Activated T-helper 2 cell treated with anti-CD3 and anti-CD28 coated beads, Interferon-gamma antibody, Interleukin-2, Interleukin-4, amounts not matched to agents 10 μg/mL and 5 μg/mL and 100 μg/mL, durations not matched to agents 14 hours and 24 hours and 36 hours (primary cell): ENCODE measurements around the gene GAS6. TPM values are rescaled to one million over a fixed set of nuclear protein-coding genes. Genes with fewer than 3 reads are reported as not detected.

Experiments used
- DNase-seq: peaks from one replicate; pipeline ENCODE4 v3.0.0; 2021; ENCODE audit warnings: low spot score
- H3K27ac Mint-ChIP-seq: one replicate; pipeline ENCODE4 v1.8.0; 2021; ENCODE audit warnings: mixed read lengths
- H3K27me3 Mint-ChIP-seq: one replicate; pipeline ENCODE4 v1.8.0; 2021; ENCODE audit warnings: low read depth, mixed read lengths
- H3K36me3 Mint-ChIP-seq: one replicate; pipeline ENCODE4 v1.8.0; 2021; ENCODE audit warnings: low read depth, mixed read lengths
- H3K4me1 Mint-ChIP-seq: one replicate; pipeline ENCODE4 v1.8.0; 2021; ENCODE audit warnings: low read depth, mixed read lengths
- H3K4me3 Mint-ChIP-seq: one replicate; pipeline ENCODE4 v1.8.0; 2021; ENCODE audit warnings: low read depth, mild to moderate bottlenecking, moderate library complexity, mixed read lengths
- H3K9me3 Mint-ChIP-seq: one replicate; pipeline ENCODE4 v1.8.0; 2021; ENCODE audit warnings: mixed read lengths
- intact Hi-C: fragments of 100-400 bp; cut with micrococcal nuclease; formaldehyde crosslinking; loops from one replicate; pipeline ENCODE4 v1.15.1; 2023
- total RNA-seq: library from RNA; stranded (reverse); gene quantifications from 2 replicates; pipeline ENCODE4 v1.2.3, GENCODE V29; 2022

Gene GAS6
- total RNA-seq, 1 donor from 2014 or later, result 0.32 TPM

- Mint-ChIP-seq H3K36me3 (no peaks in the 10 kb centered on the region), H3K4me1 (peaks cover 6% of the 10 kb centered on the region), H3K27ac (no peak overlapping the region), H3K4me3 (no peak overlapping the region), H3K27me3 (peaks cover 11% of the 10 kb centered on the region), H3K9me3 (no peaks in the 10 kb centered on the region)
- no peak for DNase-seq
- intact Hi-C loops, result no loop called here
Observed at GRCh38 chr13:113851480-113851803, 12.4 kb downstream of the GAS6 start.

GRCh38 chr13:113850722-113851479 is 13.0 kb downstream of the GAS6 start:
- peaks cover 11% of the 10 kb centered on the region for H3K27me3 Mint-ChIP-seq
- intact Hi-C loops, result no loop called here
- DNase-seq, result no peak
- no peaks in the 10 kb centered on the region for H3K9me3 Mint-ChIP-seq
- H3K4me3 Mint-ChIP-seq, result no peak overlapping the region
- H3K36me3 Mint-ChIP-seq, result no peaks in the 10 kb centered on the region
- H3K27ac Mint-ChIP-seq, result no peak overlapping the region
- H3K4me1 Mint-ChIP-seq, result peaks cover 9% of the 10 kb centered on the region

- Mint-ChIP-seq H3K27ac (no peak overlapping the region), H3K27me3 (peaks cover 14% of the 10 kb centered on the region), H3K36me3 (no peaks in the 10 kb centered on the region), H3K4me1 (peaks cover 16% of the 10 kb centered on the region), H3K4me3 (no peak overlapping the region), H3K9me3 (no peaks in the 10 kb centered on the region)
- no peak for DNase-seq
- intact Hi-C loops, result no loop called here
Observed at GRCh38 chr13:113849981-113850721, 13.7 kb downstream of the GAS6 start.

- H3K9me3 Mint-ChIP-seq, result no peaks in the 10 kb centered on the region
- intact Hi-C loops, result no loop called here
- peaks cover 12% of the 10 kb centered on the region for H3K27me3 Mint-ChIP-seq
- no peaks in the 10 kb centered on the region for H3K36me3 Mint-ChIP-seq
- no peak overlapping the region for H3K4me3 Mint-ChIP-seq
- peaks cover 13% of the 10 kb centered on the region for H3K4me1 Mint-ChIP-seq
- H3K27ac Mint-ChIP-seq, result no peak overlapping the region
- no peak for DNase-seq
Observed at GRCh38 chr13:113849546-113849945, 14.3 kb downstream of the GAS6 start.

- intact Hi-C loops, result no loop called here
- no peaks in the 10 kb centered on the region for H3K9me3 Mint-ChIP-seq
- no peak for DNase-seq
- H3K27ac Mint-ChIP-seq, result no peak overlapping the region
- peaks cover 7% of the 10 kb centered on the region for H3K27me3 Mint-ChIP-seq
- H3K4me1 Mint-ChIP-seq, result peaks cover 14% of the 10 kb centered on the region
- H3K36me3 Mint-ChIP-seq, result no peaks in the 10 kb centered on the region
- H3K4me3 Mint-ChIP-seq, result no peak overlapping the region
Observed at GRCh38 chr13:113848431-113849260, 15.2 kb downstream of the GAS6 start.

GRCh38 chr13:113848020-113848419 is 15.9 kb downstream of the GAS6 start:
- intact Hi-C loops, result no loop called here
- Mint-ChIP-seq H3K4me3 (no peak overlapping the region), H3K27me3 (peaks cover 6% of the 10 kb centered on the region), H3K9me3 (no peaks in the 10 kb centered on the region), H3K4me1 (peaks cover 14% of the 10 kb centered on the region), H3K27ac (no peak overlapping the region), H3K36me3 (no peaks in the 10 kb centered on the region)
- DNase-seq, result no peak

- H3K9me3 Mint-ChIP-seq, result peaks cover 4% of the 10 kb centered on the region
- DNase-seq, result no peak
- H3K27ac Mint-ChIP-seq, result no peak overlapping the region
- peaks cover 17% of the 10 kb centered on the region for H3K4me1 Mint-ChIP-seq
- peaks cover 6% of the 10 kb centered on the region for H3K27me3 Mint-ChIP-seq
- H3K4me3 Mint-ChIP-seq, result no peak overlapping the region
- intact Hi-C loops, result no loop called here
- H3K36me3 Mint-ChIP-seq, result no peaks in the 10 kb centered on the region
Observed at GRCh38 chr13:113846636-113847318, 17.1 kb downstream of the GAS6 start.

- intact Hi-C loops, result no loop called here
- peaks cover 11% of the 10 kb centered on the region for H3K9me3 Mint-ChIP-seq
- no peak for DNase-seq
- H3K4me1 Mint-ChIP-seq, result peaks cover 19% of the 10 kb centered on the region
- H3K27me3 Mint-ChIP-seq, result peaks cover 6% of the 10 kb centered on the region
- no peak overlapping the region for H3K4me3 Mint-ChIP-seq
- no peaks in the 10 kb centered on the region for H3K36me3 Mint-ChIP-seq
- H3K27ac Mint-ChIP-seq, result no peak overlapping the region
Observed at GRCh38 chr13:113845723-113846635, 17.9 kb downstream of the GAS6 start.

GRCh38 chr13:113845055-113845454 is 18.8 kb downstream of the GAS6 start:
- Mint-ChIP-seq H3K27me3 (peaks cover 6% of the 10 kb centered on the region), H3K9me3 (peaks cover 11% of the 10 kb centered on the region), H3K4me1 (peaks cover 19% of the 10 kb centered on the region), H3K36me3 (no peaks in the 10 kb centered on the region), H3K27ac (no peak overlapping the region), H3K4me3 (no peak overlapping the region)
- no peak for DNase-seq
- intact Hi-C loops, result no loop called here

- Mint-ChIP-seq H3K27ac (no peak overlapping the region), H3K4me3 (no peak overlapping the region), H3K36me3 (no peaks in the 10 kb centered on the region), H3K9me3 (peaks cover 11% of the 10 kb centered on the region), H3K4me1 (peaks cover 19% of the 10 kb centered on the region), H3K27me3 (peaks cover 5% of the 10 kb centered on the region)
- intact Hi-C loops, result no loop called here
- no peak for DNase-seq
Observed at GRCh38 chr13:113843864-113844556, 19.9 kb downstream of the GAS6 start.

- DNase-seq, result no peak
- H3K27me3 Mint-ChIP-seq, result peaks cover 5% of the 10 kb centered on the region
- H3K4me3 Mint-ChIP-seq, result no peak overlapping the region
- H3K36me3 Mint-ChIP-seq, result no peaks in the 10 kb centered on the region
- H3K9me3 Mint-ChIP-seq, result peaks cover 11% of the 10 kb centered on the region
- intact Hi-C loops, result no loop called here
- peaks cover 19% of the 10 kb centered on the region for H3K4me1 Mint-ChIP-seq
- no peak overlapping the region for H3K27ac Mint-ChIP-seq
Observed at GRCh38 chr13:113843063-113843654, 20.7 kb downstream of the GAS6 start.
